HG03045 (cell line): ENCODE measurements around the gene NT5C3A.
"Not testable (repeated sequence)": the region's sequence is repeated elsewhere in the genome, so short reads cannot be mapped to it uniquely, and the experiment has no call there.

Source experiments
- ATAC-seq: cut with Tn5 transposase; IDR thresholded peaks from one replicate; pipeline ENCODE4 v1.9.1; 2021; ENCODE audit warnings: mild to moderate bottlenecking, moderate library complexity; ENCODE audit not compliant: unreplicated experiment

The NT5C3A gene

DNA sequence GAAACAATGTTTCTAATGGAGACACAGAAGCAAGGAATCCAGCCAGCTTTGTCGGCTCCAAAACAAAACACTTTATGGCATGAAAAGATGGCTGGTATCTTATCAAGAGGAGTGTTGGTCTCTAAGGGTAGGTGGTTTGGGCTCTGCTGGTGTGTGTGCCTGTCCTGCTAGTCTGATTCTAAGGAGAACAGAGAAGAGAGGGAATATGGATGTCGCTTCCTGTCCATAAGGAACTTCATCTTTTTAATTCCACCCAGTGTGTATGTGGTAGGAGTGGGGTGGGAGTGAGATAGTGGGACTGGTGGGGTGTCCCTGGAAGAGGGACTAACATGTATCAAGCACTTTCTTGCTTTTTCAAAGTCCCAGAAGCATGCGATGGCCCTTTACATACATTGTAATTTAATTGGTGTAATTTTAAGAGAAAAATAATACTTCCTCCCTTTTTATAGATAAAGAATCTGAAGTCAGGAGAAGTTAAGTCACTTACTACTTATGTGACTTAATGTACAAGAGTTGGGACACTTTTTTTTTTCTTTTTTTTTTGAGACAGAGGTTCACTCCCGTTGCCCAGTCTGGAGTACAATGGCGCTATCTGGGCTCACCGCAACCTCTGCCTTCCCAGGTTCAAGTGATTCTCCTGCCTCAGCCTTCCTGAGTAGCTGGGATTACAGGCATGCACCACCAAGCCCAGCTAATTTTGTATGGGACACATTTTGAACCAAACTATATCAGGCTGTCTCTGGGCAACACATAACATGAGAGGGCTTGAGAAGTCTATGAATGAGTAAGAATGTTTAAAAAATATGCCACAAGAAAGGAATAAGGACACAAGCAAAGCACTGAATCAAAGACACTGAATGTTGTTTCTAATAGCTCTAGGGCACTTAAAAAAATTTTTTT is 18.8 kb downstream of the NT5C3A start:
- ATAC-seq: no peak

DNA sequence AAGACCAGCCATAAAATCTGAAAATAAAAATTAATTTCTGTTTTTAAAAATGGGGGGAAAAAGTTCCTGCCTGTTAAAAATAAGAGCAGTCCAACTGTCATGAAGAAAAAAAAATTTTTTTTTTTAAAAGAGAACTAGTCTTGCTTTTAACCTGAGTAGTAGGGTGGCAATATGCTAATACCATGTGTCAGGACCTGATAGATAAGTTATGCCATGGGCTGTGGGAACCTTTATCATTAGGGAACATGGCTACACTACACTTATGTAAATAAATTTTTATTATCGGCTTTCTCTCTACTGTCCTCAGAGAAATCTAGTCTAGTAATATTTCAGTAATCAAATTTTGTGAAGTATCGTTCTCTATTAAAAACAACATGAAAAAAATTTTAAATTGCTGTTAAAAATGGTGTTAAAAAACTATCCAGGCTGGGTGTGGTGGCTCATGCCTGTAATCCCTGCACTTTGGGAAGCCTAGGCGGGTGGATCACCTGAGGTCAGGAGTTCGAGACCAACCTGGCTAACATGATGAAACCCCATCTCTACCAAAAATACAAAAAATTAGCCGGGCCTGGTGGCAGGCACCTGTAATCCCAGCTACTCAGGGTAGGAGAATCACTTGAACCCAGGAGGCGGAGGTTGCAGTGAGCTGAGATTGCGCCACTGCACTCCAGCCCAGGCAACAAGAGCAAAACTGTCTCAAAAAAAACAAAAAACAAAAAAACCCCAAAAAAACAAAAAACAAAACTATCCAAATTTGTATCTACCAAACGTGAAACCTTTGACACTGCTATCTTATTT is 20.7 kb downstream of the NT5C3A start:
- no peak for ATAC-seq

DNA sequence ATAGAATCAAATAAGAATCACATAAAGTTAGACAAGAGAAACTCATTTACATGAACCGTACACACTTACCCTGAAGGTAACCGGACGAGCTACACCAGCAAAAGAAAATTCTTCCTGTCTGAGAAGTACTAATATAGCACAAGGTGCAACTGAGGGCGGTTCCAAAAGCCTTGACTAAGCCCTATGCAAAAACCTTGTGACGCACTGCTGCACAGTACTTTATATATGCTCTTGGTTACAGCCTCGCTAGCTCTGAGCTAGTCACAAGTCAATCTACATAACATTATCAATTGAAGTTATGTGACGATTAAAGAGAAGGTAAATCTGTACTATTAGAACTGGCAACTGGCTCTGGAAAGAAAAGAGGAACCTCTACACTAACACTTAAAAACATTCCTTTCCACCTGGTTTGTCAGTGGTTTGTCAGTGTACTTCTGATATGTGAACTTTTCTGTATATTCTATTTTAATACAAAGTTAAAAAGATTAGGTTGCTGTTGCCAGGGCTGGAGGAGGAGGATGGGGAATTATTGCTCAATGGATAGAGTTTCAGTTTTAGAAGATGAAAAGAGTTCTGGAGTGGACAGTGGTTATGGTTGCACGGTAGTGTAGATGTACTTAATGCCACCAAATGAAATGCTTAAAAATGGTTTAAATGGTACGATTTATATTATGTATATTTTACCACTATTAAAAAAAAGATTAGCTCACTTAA is 21.6 kb downstream of the NT5C3A start:
- ATAC-seq: peak; percentile 95

DNA sequence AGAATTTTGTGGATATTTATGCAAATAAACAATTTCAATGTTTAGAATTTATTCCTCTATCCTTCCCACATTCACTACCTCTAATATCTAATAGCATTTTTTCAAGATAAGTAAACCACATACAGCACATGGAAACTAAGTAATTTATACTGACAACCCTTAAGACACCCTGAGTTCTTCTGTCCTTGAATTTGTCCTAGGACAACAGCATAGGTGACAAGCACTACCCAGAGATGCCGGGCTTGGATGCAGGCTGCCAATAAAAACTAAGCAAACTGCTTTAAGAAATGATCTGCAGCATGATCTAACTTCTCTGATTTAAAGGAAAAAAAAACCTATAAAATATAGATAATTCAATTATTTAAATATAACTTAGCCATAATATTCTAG is 22.7 kb downstream of the NT5C3A start:
- ATAC-seq: no peak

DNA sequence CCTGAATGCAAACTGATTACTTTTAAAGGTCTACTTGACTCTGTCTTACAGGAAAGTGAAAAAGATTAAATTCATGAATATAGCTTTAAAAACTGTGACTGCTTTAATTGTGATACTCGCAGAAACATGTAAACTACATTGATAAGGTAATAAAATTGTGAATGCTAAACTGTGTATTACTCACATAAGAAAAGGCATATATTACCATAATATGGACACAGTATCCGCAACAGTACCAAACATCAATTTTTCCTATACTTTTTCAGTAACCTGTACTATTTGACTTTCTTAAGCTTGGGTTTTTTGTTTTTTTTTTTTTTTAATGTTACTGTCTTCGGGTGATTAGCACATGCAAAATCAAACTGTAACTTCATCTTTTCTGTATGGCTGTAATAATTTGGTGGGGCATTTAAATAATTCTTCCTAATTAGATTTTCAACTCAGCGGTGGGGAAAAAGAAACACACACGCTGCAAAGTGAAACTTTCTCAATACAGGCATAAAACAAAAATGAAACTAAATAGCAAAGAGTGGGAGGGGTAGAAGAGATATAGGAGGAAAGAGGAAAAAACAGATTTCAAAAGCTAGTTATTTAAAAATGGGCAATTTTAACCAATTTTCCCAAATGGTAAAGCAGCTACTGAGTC is 23.2 kb downstream of the NT5C3A start:
- no peak for ATAC-seq

DNA sequence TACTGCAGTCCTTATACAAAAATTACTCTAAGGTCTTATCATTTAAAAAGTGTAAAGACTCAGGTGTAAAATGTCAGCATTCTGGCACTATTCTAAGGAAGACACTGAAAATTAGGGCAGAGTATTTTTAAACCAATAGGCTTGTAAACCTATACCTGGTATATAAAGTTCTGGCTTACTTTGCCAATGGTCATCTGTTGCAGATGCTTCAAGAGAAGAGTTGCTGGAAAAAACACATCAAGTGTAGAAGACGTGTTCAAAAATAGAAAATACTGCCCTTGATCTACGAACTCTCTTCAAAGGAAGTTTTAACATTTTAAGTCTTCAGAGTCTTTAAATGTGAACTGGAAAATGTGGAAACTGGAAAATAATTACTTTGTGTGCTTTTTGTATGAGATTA is 23.9 kb downstream of the NT5C3A start:
- ATAC-seq: no peak

DNA sequence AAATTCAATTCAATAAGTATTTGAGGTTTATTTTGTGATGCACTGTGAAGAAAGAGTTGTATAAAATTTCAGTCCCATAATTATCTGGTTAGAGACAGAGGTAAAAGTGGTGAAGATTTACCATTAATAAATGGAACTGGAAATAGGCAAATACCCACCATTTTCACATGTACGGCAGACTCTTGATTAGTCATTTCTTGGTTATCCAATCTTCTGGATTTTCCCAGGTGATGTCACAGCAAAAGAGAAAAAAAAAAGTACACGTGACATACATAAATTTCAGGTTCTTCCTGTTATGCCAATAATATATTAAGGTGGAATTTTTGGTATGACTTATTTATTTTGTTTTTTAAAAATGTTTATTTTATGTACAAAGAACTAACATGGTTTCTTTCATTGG is 26.8 kb downstream of the NT5C3A start:
- ATAC-seq: no peak

DNA sequence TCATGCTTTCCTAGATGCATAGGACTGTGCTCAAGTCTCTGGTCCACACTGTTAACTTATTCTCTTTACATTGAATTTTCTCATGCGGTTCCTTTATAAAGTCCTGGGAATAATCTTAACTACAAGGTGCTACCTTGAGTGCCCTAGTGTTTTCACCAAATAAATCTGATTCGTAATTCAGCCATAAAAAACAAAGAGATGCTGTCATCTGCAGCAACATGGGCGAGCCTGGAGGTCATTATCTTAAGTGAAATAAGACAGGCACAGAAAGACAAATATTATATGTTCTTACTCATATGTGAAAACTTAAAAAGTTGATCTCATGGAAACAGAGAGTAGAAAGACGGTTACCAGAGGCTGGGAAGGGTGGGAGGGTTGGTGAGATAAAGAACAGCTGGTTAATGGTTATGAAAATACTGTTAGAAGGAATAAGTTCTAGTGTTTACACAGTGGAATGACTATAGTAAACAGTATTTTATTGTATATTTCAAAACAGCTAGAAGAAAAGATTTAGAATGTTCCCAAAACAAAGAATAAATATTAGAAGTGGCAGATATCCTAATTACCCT is 38.3 kb downstream of the NT5C3A start:
- ATAC-seq: no peak

DNA sequence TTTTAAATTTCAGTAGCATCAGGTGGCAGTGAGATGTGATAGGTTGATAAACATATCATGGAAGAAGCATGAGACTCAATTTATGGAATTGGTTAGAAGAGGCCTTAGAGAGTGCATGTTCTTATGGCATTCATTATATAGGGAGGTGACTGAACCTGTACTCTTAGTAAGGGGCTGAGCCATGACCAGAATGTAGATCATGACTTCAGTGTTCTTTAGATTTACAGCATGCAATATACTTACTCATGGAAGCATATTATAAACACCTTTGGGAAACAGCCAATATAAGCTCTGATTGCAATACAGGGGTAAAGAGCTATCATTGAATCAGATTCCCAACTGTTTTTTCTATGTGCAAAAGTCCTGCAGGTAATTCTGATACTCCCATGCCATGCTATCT is 50.2 kb downstream of the NT5C3A start:
- no peak for ATAC-seq

DNA sequence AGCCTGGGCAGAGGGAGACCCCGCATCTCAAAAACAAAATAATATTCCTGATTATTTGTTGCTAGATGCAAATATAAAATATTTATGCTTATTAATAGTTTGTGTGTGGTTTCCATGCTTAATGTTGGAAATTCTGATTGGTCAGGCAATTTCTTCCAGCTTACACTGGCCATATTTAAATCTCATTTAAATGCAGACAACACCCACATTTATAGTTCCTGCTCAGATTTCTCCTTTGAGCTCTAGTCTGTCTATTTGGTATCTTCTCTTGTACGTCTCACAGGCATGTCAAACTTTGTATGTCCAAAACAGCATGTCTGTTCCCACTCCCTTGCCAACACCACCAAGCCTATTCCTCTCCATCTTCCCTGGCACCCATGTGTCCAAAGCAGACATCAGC is 52.8 kb downstream of the NT5C3A start:
- no peak for ATAC-seq

DNA sequence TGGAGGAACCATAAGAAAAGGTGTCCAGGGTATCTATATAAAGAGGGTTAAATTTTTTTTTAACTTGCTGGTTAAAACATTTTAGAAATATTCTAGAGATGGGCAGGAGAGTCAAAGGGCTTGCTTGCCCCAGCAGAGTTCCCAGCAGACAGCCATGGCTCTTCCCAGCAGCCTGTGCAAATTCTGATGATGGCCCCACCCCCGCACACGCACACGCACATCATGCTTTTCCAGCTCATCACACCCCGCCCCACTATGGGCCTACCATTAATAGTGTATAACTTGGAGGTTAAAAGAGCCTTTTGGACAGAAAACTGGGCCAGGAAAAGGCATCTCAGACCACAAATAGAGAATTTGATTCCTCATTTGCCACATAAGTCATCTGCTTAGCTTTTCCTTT is 56.9 kb downstream of the NT5C3A start:
- not testable (repeated sequence) for ATAC-seq

DNA sequence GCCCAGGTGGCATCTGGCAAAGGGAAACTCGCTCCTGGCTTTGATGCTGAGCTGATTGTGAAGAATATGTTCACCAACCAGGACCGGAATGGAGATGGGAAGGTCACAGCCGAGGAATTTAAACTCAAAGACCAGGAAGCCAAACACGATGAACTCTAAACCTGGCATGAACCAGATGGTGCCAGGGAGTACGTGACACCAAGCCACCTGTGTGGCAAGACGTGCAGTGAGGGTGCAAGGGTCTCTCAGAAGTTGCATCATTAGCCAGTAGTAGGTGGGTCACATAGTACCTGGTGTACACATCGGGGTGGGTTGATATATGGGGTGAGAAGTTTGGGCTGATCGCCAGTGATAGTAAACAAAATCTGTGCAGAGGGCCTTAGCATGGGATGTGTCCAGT is 57.4 kb downstream of the NT5C3A start:
- not testable (repeated sequence) for ATAC-seq

DNA sequence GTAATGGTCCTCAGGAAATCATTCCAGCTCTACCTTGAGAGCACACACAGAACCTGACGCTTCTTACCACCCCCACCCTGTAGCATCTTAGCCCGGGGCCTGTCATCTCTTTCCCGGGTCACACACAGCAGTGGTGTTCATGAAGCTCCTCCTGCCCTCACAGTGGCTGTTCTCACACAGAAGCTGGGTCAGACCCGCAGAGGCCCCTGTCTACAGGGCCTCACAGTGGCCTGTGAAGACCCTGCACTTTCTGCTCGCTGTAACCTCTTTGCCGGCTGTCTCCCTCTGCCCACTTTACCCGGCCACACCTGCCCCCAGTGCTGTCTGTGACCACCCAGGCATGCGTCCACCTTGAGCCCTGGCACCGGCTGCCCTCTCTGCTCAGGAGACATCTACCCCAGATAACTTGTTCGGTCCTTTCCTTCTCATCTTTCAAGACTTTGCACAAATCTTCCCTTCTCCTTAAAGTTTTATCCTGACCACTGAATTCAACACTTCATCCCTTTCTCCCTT is 58.4 kb downstream of the NT5C3A start:
- ATAC-seq: not testable (repeated sequence)

DNA sequence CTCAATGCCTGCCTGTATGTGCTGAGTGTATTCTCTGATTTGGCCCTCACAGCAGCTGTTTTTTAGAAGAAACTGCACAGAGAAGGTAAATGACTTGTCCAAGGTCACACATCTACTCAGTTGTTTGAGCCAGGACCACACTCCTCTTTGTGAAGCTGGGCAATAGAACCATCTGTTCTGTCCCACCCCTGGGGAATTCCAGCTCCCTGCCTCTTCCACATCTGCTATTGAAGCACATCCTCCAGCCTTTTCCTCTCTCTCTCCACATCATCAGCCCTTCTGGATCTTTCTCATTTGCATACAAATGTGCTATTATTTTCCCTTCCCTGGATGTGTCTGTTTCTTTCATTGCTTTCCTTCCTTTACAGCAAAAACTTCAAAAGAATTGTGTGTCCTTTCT is 59.5 kb downstream of the NT5C3A start:
- not testable (repeated sequence) for ATAC-seq

DNA sequence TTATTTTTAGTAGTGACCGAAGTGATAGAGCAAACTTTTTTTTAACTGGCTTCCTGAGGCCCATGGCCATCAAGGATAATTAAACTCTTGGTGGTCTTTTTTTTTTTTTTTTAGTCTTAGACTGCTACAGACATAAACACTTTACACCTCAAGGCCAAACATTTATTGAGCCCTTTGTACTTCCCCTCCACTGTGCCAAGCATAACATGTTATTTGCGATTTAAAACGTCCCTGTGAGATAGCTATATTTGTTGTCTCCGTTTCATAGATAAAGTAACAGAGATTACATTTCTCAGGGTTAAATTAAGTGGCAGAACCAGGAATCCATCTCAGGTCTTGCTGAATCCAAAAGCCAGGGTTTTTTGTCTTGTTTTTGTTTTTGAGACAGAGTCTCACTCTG is 63.2 kb downstream of the NT5C3A start:
- not testable (repeated sequence) for ATAC-seq

DNA sequence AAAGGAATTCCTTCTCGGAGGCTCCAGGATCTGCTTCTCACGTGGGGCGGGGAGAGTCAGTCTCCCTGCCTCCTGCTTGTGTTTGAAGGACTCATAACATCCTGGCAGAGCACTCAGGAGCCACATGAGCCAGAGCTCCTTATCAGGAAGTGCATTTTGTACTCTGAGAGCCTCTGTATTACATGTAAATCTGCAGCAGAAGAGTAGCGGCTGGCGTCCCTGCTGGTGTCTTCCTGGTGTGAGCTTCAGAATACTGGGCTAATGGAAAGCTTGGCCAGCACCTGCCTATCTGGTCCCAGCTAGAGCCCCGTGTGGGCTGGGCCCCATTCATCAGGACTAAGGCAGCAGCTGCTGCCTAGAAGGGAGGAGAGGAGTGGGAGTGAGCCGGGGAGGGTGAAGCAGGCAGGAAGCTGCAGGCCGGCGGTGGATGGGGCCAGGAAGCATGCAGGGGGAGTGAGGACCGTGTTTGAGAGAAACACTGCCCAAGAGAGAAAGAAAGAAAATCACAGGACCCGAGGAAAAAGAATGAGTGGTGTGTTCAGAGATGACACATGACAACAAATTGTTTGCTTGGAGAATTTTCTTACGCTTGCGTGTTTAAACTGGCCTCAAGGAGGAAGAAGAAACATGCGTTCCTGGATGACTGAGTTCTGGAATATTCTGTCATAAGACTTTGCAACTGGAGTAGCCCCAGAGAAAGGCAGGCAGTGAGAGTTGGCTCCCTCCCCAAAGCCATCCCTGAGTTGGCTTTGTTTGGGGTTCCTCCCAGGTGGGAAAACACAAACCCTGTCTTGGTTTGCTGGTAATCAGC is 64.0 kb downstream of the NT5C3A start:
- not testable (repeated sequence) for ATAC-seq

DNA sequence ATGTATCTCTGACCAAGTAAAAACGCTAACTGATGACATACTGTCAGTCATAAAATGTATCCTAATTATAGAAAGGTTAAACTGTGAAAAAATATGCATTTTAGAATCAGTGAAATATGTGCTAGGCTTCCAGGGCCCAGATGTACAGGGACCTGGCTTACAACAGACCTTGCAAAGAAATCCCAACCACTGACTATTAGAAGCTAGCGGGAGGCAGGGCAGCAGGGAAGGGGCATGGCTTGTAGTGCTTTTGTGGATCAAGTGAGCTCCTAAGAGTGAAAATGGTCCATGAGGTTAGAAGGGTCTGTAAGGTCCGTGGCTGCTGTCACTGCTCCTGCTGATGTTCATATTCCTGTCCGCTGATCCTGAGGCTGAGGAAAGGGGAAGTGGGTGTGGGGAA is 64.6 kb downstream of the NT5C3A start:
- ATAC-seq: not testable (repeated sequence)

DNA sequence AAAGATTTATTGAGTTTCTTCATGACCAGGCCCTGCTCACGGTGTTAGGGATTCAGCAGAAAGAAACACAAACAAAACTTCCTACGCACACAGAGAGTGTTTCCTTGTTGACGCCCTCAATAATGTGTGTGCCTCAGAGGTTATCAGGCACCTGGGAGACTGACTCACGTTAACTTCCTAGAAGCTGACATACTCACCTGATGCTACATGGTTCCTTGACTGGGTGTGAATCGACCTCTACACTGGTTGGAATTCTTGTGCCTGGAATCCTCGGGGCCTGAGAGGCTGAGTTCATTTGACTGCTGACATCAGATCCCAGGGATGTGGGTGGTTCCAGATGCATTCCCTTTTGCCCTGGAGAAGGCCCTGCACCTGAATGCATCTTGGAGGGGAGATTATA is 69.8 kb downstream of the NT5C3A start:
- not testable (repeated sequence) for ATAC-seq

DNA sequence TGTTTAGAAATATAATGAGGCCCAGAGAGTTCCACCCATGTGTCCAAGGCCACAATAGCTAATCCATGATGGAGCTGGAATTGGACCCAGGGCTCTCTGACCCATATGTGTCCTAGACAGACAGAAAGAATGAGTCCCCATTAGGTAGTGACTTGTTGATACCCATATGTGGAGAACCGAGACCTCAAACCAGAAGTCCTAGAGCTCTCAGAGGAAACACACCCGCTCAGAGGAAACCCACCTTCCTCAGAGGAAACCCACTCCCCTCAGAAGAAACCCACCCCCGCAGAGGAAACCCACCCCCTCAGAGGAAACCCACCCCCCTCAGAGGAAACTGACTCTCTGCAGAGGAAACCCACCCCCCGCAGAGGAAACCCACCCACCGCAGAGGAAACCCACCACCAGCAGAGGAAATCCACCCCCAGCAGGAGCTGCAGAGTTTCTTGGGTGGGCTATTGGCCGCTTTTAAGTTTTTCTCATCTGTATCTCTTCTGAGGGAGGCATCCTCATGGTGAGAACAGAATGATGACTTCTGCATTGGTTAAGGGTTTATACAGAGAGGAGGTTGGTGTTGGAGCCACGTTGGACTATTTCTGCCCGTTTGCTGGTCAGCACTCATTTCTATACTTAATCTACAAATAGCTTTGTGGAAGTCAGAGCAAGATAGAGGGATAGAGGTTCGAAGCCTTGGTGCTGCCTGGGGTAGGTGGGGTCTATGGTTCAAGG is 70.4 kb downstream of the NT5C3A start:
- ATAC-seq: not testable (repeated sequence)
